Measurements from ENCODE around the gene SLC25A4.
A peak's percentile ranks its signal among the peaks of the same experiment; 100 is the strongest.
"Not testable (repeated sequence)": the region's sequence is repeated elsewhere in the genome, so short reads cannot be mapped to it uniquely, and the experiment has no call there.

SLC25A4 gene

GRCh38 chr4:185142912-185143600 is at the start of gene SLC25A4:
Gene SLC25A4 (plus strand): TSS chr4:185143266. CDS start chr4:185143373, 107 bp downstream.
- DNase-seq = peak; percentile 84

GRCh38 chr4:185093603-185094002 is 49.5 kb upstream of the SLC25A4 start:
- no peak for DNase-seq

GRCh38 chr4:185096032-185096653 is 46.9 kb upstream of the SLC25A4 start:
- DNase-seq = no peak

GRCh38 chr4:185098474-185098873 is 44.6 kb upstream of the SLC25A4 start:
- DNase-seq = no peak

GRCh38 chr4:185099024-185099682 is 43.9 kb upstream of the SLC25A4 start:
- no peak for DNase-seq

- DNase-seq = no peak
These were observed 43.1 kb upstream of the SLC25A4 start for GRCh38 chr4:185099940-185100339.

- DNase-seq = no peak
These were observed 42.6 kb upstream of the SLC25A4 start for GRCh38 chr4:185100423-185100822.

- no peak for DNase-seq
These were observed 41.6 kb upstream of the SLC25A4 start for GRCh38 chr4:185101354-185101890.

- DNase-seq = no peak
These were observed 38.3 kb upstream of the SLC25A4 start for GRCh38 chr4:185104733-185105132.

GRCh38 chr4:185106353-185106752 is 36.7 kb upstream of the SLC25A4 start:
- no peak for DNase-seq

GRCh38 chr4:185107574-185107973 is 35.5 kb upstream of the SLC25A4 start:
- not testable (repeated sequence) for DNase-seq

GRCh38 chr4:185108185-185108584 is 34.9 kb upstream of the SLC25A4 start:
- no peak for DNase-seq

- no peak for DNase-seq
These were observed 34.4 kb upstream of the SLC25A4 start for GRCh38 chr4:185108669-185109068.

GRCh38 chr4:185109736-185110135 is 33.3 kb upstream of the SLC25A4 start:
- no peak for DNase-seq

GRCh38 chr4:185110375-185110823 is 32.7 kb upstream of the SLC25A4 start:
- no peak for DNase-seq

- DNase-seq = no peak
These were observed 31.0 kb upstream of the SLC25A4 start for GRCh38 chr4:185112104-185112503.

GRCh38 chr4:185113340-185113739 is 29.7 kb upstream of the SLC25A4 start:
- no peak for DNase-seq

GRCh38 chr4:185115827-185116232 is 27.2 kb upstream of the SLC25A4 start:
- DNase-seq = no peak

GRCh38 chr4:185117300-185117934 is 25.6 kb upstream of the SLC25A4 start:
- DNase-seq = no peak

- DNase-seq = no peak
These were observed 24.2 kb upstream of the SLC25A4 start for GRCh38 chr4:185118876-185119275.

- not testable (repeated sequence) for DNase-seq
These were observed 23.6 kb upstream of the SLC25A4 start for GRCh38 chr4:185119467-185119866.

GRCh38 chr4:185119927-185120630 is 23.0 kb upstream of the SLC25A4 start:
- no peak for DNase-seq

GRCh38 chr4:185120631-185120946 is 22.5 kb upstream of the SLC25A4 start:
- DNase-seq = no peak

Measured in activated naive CD4-positive, alpha-beta T cell treated with Interleukin-2 at 50 U/mL for 16 hours (primary cell).